ENCODE results near the gene DLAT.

DNA sequence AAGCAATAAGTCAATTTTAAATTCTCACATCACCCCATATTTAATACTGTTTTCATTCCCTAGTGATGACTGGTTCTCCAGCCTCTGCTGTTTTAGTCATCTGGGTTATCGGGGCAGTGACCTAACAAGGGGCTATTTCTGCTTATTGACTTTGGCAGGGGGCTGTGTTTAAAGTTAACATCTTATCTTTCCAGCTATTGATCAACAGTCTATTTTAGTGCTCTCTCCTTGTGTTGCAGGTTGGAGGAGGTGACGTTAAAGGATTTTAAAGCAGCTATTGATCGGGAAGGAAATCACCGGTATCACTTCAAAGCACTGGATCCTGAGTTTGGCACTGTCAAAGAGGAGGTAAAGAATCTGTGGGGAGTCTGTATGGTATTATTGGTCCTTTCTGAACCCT lies 7.7 kb upstream of the DLAT start:
- TF ChIP-seq, protein P1, sequence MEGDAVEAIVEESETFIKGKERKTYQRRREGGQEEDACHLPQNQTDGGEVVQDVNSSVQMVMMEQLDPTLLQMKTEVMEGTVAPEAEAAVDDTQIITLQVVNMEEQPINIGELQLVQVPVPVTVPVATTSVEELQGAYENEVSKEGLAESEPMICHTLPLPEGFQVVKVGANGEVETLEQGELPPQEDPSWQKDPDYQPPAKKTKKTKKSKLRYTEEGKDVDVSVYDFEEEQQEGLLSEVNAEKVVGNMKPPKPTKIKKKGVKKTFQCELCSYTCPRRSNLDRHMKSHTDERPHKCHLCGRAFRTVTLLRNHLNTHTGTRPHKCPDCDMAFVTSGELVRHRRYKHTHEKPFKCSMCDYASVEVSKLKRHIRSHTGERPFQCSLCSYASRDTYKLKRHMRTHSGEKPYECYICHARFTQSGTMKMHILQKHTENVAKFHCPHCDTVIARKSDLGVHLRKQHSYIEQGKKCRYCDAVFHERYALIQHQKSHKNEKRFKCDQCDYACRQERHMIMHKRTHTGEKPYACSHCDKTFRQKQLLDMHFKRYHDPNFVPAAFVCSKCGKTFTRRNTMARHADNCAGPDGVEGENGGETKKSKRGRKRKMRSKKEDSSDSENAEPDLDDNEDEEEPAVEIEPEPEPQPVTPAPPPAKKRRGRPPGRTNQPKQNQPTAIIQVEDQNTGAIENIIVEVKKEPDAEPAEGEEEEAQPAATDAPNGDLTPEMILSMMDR (conservative IDR thresholded peaks at IDR 0.05; ENCODE audit: low read length) = no peak
- no peak for TF ChIP-seq EZH2phosphoT487 (IDR thresholded peaks at IDR 0.05; ENCODE audit: borderline replicate concordance)

All from Loucy (cell line).